ENCODE measurements around the gene MTMR2.

- TF ChIP-seq, protein P1, sequence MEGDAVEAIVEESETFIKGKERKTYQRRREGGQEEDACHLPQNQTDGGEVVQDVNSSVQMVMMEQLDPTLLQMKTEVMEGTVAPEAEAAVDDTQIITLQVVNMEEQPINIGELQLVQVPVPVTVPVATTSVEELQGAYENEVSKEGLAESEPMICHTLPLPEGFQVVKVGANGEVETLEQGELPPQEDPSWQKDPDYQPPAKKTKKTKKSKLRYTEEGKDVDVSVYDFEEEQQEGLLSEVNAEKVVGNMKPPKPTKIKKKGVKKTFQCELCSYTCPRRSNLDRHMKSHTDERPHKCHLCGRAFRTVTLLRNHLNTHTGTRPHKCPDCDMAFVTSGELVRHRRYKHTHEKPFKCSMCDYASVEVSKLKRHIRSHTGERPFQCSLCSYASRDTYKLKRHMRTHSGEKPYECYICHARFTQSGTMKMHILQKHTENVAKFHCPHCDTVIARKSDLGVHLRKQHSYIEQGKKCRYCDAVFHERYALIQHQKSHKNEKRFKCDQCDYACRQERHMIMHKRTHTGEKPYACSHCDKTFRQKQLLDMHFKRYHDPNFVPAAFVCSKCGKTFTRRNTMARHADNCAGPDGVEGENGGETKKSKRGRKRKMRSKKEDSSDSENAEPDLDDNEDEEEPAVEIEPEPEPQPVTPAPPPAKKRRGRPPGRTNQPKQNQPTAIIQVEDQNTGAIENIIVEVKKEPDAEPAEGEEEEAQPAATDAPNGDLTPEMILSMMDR (IDR thresholded peaks at IDR 0.05; ENCODE audit: poor library complexity): no peak
- TF ChIP-seq EZH2phosphoT487 (IDR thresholded peaks at IDR 0.05; ENCODE audit: low read depth, severe bottlenecking, unreplicated experiment): no peak
These were observed 13.1 kb downstream of the MTMR2 start for GRCh38 chr11:95910638-95911368.

Measured in hepatocyte (in vitro differentiated cells).